HepG2 (cell line): ENCODE results near the gene HINT1. TPM values are rescaled to one million over a fixed set of nuclear protein-coding genes. Genes with fewer than 3 reads are reported as not detected.
A peak's percentile ranks its signal among the peaks of the same experiment; 100 is the strongest.

ENCODE experiments used
- ATAC-seq: fragments of 200-7000 bp; cut with Tn5 transposase; 3 replicates; pipeline ENCODE4 v1.9.1; 2020; ENCODE audit warnings: mild to moderate bottlenecking, moderate library complexity
- BruUV-seq: library from RNA; stranded (reverse); fragments of 400-500 nt; replicated peaks from 2 replicates; lab custom pipeline; 2021; lab: Mats Ljungman, UMichigan
- CTCF ChIA-PET: fragments of 300-600 bp; formaldehyde crosslinking; extraction: SDS; loops from one replicate; lab custom pipeline; 2021; ENCODE audit warnings: low total read pairs, inconsistent platforms, low intra/inter-chr PET ratio; lab: Yijun Ruan, JAX
- POLR2A ChIA-PET: fragments of 350-600 bp; sonication (Branson Sonifier 250); formaldehyde crosslinking; loops from one replicate; lab custom pipeline; 2020; ENCODE audit warnings: antibody characterized with exemption, inconsistent platforms; lab: Yijun Ruan, JAX
- DNase-seq: peaks from one replicate; pipeline ENCODE4 v3.0.0-alpha.2; 2015; ENCODE audit warnings: low spot score
- FAIRE-seq: peaks from 3 replicates; lab custom pipeline; 2011; peaks lifted over from hg19 to GRCh38; lab: Jason Lieb, UNC
- H2AFZ ChIP-seq: one replicate; pipeline ENCODE4 v1.6.1; 2011; ENCODE audit warnings: low read length, inconsistent platforms
- H3K27ac ChIP-seq: fragments of 300-600 bp; 3 replicates; pipeline ENCODE4 v1.8.0; 2011; ENCODE audit warnings: mixed run types, mild to moderate bottlenecking, mixed read lengths, low read length, inconsistent platforms; ENCODE audit not compliant: insufficient read depth; ENCODE audit errors: extremely low read length
- H3K27me3 ChIP-seq, 2 experiments: fragments of 200-600 bp in 1 of 2; 2 replicates in 1 of 2; 3 replicates in 1 of 2; pipeline versions ENCODE4 v1.6.0 to v1.8.0; 2011; ENCODE audit warnings: low read length in 2 of 2, mild to moderate bottlenecking in 2 of 2, moderate library complexity in 2 of 2, inconsistent platforms in 1 of 2; ENCODE audit not compliant: insufficient read depth in 2 of 2, control insufficient read depth in 1 of 2
- H3K36me3 ChIP-seq, 2 experiments: fragments of 200-600 bp in 1 of 2; replicated peaks in 1 of 2; 2 replicates in 1 of 2; 3 replicates in 1 of 2; pipeline versions ENCODE4 v1.5.1 to v1.8.0; 2011; ENCODE audit warnings: low read length in 2 of 2, inconsistent platforms in 1 of 2; ENCODE audit not compliant: insufficient read depth in 2 of 2, control insufficient read depth in 1 of 2
- H3K4me1 ChIP-seq: 2 replicates; pipeline ENCODE4 v1.5.1; 2012; ENCODE audit warnings: low read length, inconsistent platforms; ENCODE audit not compliant: insufficient read depth
- H3K4me2 ChIP-seq: 2 replicates; pipeline ENCODE4 v1.6.0; 2011; ENCODE audit warnings: low read depth, low read length, inconsistent platforms
- H3K4me3 ChIP-seq, 3 experiments: fragments of 200-600 bp in 1 of 3; sonication (generic), shearing (Covaris generic) in 1 of 3; replicated peaks in 1 of 3; 2 replicates each; pipeline ENCODE4 v1.5.1; 2011 to 2016; ENCODE audit warnings: low read length in 3 of 3, inconsistent platforms in 2 of 3, low read depth in 2 of 3, mild to moderate bottlenecking in 2 of 3, control low read depth in 1 of 3, mixed read lengths in 1 of 3; ENCODE audit not compliant: insufficient read depth in 1 of 3
- H3K79me2 ChIP-seq: one replicate; pipeline ENCODE4 v1.6.1; 2011; ENCODE audit warnings: low read length, inconsistent platforms; ENCODE audit not compliant: insufficient read depth
- H3K9ac ChIP-seq: 2 replicates; pipeline ENCODE4 v1.6.0; 2011; ENCODE audit warnings: mild to moderate bottlenecking, low read depth, low read length, inconsistent platforms; ENCODE audit not compliant: insufficient read depth
- H3K9me3 ChIP-seq: 2 replicates; pipeline ENCODE4 v1.5.1; 2012; ENCODE audit warnings: mild to moderate bottlenecking, low read length
- H4K20me1 ChIP-seq: 2 replicates; pipeline ENCODE4 v1.6.0; 2011; ENCODE audit warnings: inconsistent platforms, mild to moderate bottlenecking, low read length, moderate library complexity; ENCODE audit not compliant: insufficient read depth
- DNMT3B ChIP-seq: conservative IDR thresholded peaks from 2 replicates; pipeline ENCODE4 v1.6.1; 2016; ENCODE audit warnings: missing biosample characterization, control low read depth
- MIER3 ChIP-seq: IDR thresholded peaks from 2 replicates; pipeline ENCODE4 v1.6.1; 2016; ENCODE audit warnings: missing compliant biosample characterization, borderline replicate concordance
- STAG1 ChIP-seq: sonication (generic); formaldehyde crosslinking; IDR thresholded peaks from 2 replicates; pipeline ENCODE4 v1.4.0; 2020; ENCODE audit warnings: missing genetic modification reagents
- ZNF558 ChIP-seq: sonication (generic); formaldehyde crosslinking; IDR thresholded peaks from 2 replicates; pipeline ENCODE4 v1.9.0; 2022; ENCODE audit warnings: mild to moderate bottlenecking, missing genetic modification reagents, borderline replicate concordance
- WGBS: methylation state at CpG from one replicate; pipeline ENCODE4 v1.1.6; 2017; ENCODE audit warnings: low lambda C conversion rate; 5-methylcytosine and 5-hydroxymethylcytosine counted together
- in situ Hi-C: cut with HindIII; loops from 2 replicates; pipeline ENCODE4 v1.10.0; 2017; ENCODE audit warnings: low pct_unique_long_range_greater_than_20kb; ENCODE audit not compliant: extremely low pct_ligation_motif_present
- intact Hi-C: fragments of 100-400 bp; cut with micrococcal nuclease; formaldehyde crosslinking; loops from one replicate; pipeline ENCODE4 v1.10.0; 2022; ENCODE audit not compliant: unreplicated experiment
- polyA plus RNA-seq, 8 experiments: library from polyadenylated mRNA; depleted of rRNA in 3 of 8; stranded (reverse) in 7 of 8; unstranded in 1 of 8; fragments of >200 nt; fragmentation: Illumina TruSeq in 4 of 8; extraction: Trizol in 4 of 8; gene quantifications; 2 replicates each; pipeline versions ENCODE4 v1.2.1 to v1.2.3, GENCODE V29; 2011 to 2016; ENCODE audit warnings: low read depth in 4 of 8, missing spikeins in 1 of 8, mixed read lengths in 1 of 8; ENCODE audit not compliant: insufficient read depth in 1 of 8
- total RNA-seq, 5 experiments: library from RNA; depleted of rRNA; stranded (reverse); fragments of >200 nt; fragmentation: Illumina TruSeq; extraction: Trizol; gene quantifications; 2 replicates each; pipeline ENCODE4 v1.2.3, GENCODE V29; 2016; ENCODE audit warnings: low read depth in 1 of 5
- TF ChIP-seq, protein P1 (sequence below): sonication (generic); formaldehyde crosslinking; IDR thresholded peaks from 2 replicates; pipeline ENCODE4 v1.4.0; 2020; ENCODE audit warnings: missing genetic modification reagents
- TF ChIP-seq, protein P2 (sequence below): sonication (generic); formaldehyde crosslinking; IDR thresholded peaks from 2 replicates; pipeline ENCODE4 v1.4.0; 2020; ENCODE audit warnings: missing genetic modification reagents

HINT1 gene
- total and polyA plus RNA-seq, 2 of the 13 experiments (the other 11 are each of a cell fraction or from before 2014, with no cell fraction given) = 428 to 997 TPM

DNA sequence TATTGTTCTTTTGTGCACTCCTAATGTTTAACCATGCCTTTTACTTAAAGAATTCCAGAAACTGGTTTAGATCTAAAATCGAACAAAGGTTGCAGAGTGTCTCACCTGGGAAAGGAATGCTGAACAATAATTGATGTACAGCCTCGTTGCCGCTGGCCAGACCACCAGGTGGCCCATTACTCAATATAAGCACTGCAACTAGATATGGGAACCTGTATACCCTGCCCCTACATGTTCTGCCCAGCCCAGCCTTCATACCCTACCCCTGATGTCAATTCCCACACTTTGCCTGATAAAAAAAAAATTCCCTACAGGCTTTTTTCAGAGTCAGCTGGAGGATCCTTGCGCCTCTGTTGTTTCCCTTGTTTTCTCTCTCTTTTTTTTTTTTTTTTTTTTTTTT lies 13.8 kb downstream of the HINT1 start:
- ATAC-seq = peak; percentile 33; the same call in 1 of the 3 replicates
- CTCF ChIA-PET = no interaction called here
- no peaks in the 10 kb centered on the region; a peak in 1 of 5 replicates for H3K36me3 ChIP-seq
- H3K9me3 ChIP-seq = no peaks in the 10 kb centered on the region
- no TSS peak for BruUV-seq
- intact Hi-C loops (no loop called here), in situ Hi-C loops (no loop called here)
- no peaks in the 10 kb centered on the region for H3K27me3 ChIP-seq
- H3K9ac ChIP-seq = no peak overlapping the region
- H3K27ac ChIP-seq = no peak overlapping the region
- H3K4me2 ChIP-seq = no peak overlapping the region
- FAIRE-seq = no peak
- no peak overlapping the region for H2AFZ ChIP-seq
- DNase-seq = no peak
- TF ChIP-seq ZNF558 (CRISPR knock-in tag) (no peak), STAG1 (CRISPR knock-in tag) (peak; percentile 15; the same call in 1 of the 2 replicates)
- TF ChIP-seq, protein P1, sequence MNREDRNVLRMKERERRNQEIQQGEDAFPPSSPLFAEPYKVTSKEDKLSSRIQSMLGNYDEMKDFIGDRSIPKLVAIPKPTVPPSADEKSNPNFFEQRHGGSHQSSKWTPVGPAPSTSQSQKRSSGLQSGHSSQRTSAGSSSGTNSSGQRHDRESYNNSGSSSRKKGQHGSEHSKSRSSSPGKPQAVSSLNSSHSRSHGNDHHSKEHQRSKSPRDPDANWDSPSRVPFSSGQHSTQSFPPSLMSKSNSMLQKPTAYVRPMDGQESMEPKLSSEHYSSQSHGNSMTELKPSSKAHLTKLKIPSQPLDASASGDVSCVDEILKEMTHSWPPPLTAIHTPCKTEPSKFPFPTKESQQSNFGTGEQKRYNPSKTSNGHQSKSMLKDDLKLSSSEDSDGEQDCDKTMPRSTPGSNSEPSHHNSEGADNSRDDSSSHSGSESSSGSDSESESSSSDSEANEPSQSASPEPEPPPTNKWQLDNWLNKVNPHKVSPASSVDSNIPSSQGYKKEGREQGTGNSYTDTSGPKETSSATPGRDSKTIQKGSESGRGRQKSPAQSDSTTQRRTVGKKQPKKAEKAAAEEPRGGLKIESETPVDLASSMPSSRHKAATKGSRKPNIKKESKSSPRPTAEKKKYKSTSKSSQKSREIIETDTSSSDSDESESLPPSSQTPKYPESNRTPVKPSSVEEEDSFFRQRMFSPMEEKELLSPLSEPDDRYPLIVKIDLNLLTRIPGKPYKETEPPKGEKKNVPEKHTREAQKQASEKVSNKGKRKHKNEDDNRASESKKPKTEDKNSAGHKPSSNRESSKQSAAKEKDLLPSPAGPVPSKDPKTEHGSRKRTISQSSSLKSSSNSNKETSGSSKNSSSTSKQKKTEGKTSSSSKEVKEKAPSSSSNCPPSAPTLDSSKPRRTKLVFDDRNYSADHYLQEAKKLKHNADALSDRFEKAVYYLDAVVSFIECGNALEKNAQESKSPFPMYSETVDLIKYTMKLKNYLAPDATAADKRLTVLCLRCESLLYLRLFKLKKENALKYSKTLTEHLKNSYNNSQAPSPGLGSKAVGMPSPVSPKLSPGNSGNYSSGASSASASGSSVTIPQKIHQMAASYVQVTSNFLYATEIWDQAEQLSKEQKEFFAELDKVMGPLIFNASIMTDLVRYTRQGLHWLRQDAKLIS (CRISPR knock-in tag) = no peak
- H4K20me1 ChIP-seq = no peaks in the 10 kb centered on the region
- no peaks in the 10 kb centered on the region for H3K79me2 ChIP-seq
- H3K4me3 ChIP-seq = no peak overlapping the region
- H3K4me1 ChIP-seq = 0 out of 2 replicates have a peak, but pooled peaks cover 6% of the 10 kb centered on the region
- POLR2A ChIA-PET = no interaction called here
- 56% methylated on average over 4 of the region's 4 CpGs for WGBS

DNA sequence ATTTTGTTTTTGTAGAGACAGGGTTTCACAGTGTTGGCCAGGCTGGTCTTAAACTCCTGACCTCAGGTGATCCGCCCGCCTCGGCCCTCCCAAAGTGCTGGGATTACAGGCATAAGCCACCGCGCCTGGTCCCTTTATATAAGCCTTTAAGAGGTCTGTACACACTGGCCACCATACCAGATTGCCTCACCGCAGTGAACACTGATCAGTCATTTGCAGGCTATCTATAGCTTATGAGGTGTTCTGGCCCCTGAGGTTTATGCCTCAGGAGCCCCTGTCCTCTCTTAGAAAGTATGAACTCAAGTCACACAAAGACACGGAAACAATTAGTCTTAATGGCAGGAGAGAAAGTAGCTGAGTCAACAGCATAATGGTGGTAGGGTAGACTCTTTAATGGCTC lies 14.6 kb downstream of the HINT1 start:
- ATAC-seq (peak; percentile 26), FAIRE-seq (no peak), DNase-seq (no peak)
- H3K27ac ChIP-seq = no peak overlapping the region
- H4K20me1 ChIP-seq = no peaks in the 10 kb centered on the region
- H3K4me2 ChIP-seq = no peak overlapping the region
- in situ Hi-C loops = no loop called here
- BruUV-seq = no TSS peak
- 0 out of 2 replicates have a peak, but pooled peaks cover 6% of the 10 kb centered on the region for H3K4me1 ChIP-seq
- no peaks in the 10 kb centered on the region for H3K9me3 ChIP-seq
- H3K36me3 ChIP-seq = no peaks in the 10 kb centered on the region
- POLR2A ChIA-PET = no interaction called here
- no peaks in the 10 kb centered on the region for H3K79me2 ChIP-seq
- CTCF ChIA-PET = no interaction called here
- WGBS = 72% methylated on average over 7 of the region's 7 CpGs
- no peak overlapping the region for H2AFZ ChIP-seq
- H3K4me3 ChIP-seq = no peak overlapping the region
- no peak overlapping the region for H3K9ac ChIP-seq
- intact Hi-C loops = no loop called here
- H3K27me3 ChIP-seq = no peaks in the 10 kb centered on the region
- TF ChIP-seq MIER3 (CRISPR knock-in tag) = no peak
- TF ChIP-seq, protein P2, sequence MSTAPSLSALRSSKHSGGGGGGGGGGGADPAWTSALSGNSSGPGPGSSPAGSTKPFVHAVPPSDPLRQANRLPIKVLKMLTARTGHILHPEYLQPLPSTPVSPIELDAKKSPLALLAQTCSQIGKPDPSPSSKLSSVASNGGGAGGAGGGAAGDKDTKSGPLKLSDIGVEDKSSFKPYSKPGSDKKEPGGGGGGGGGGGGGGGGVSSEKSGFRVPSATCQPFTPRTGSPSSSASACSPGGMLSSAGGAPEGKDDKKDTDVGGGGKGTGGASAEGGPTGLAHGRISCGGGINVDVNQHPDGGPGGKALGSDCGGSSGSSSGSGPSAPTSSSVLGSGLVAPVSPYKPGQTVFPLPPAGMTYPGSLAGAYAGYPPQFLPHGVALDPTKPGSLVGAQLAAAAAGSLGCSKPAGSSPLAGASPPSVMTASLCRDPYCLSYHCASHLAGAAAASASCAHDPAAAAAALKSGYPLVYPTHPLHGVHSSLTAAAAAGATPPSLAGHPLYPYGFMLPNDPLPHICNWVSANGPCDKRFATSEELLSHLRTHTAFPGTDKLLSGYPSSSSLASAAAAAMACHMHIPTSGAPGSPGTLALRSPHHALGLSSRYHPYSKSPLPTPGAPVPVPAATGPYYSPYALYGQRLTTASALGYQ = no peak
- TF ChIP-seq DNMT3B (CRISPR knock-in tag) = no peak
- TF ChIP-seq, protein P1 (CRISPR knock-in tag) = no peak
